ENCODE results near the gene AP2A2. TPM values are rescaled to one million over a fixed set of nuclear protein-coding genes. Genes with fewer than 3 reads are reported as not detected.
A peak's percentile ranks its signal among the peaks of the same experiment; 100 is the strongest.

AP2A2 gene
- total RNA-seq, 1 donor = 50.7 TPM

- Histone ChIP-seq H2AFZ (ENCODE audit: low read length) (no peak overlapping the region), H3K9me3 (ENCODE audit: low read depth, low read length) (no peaks in the 10 kb centered on the region), H3K27me3 (ENCODE audit: insufficient read depth, low read length) (no peaks in the 10 kb centered on the region), H3K4me3 (ENCODE audit: insufficient read depth, low read length) (no peak overlapping the region), H3K36me3 (ENCODE audit: insufficient read depth, low read length) (peaks cover 14% of the 10 kb centered on the region), H3K4me2 (ENCODE audit: insufficient read depth, low read length) (no peak overlapping the region), H3K79me2 (ENCODE audit: insufficient read depth, low read length) (peaks cover 62% of the 10 kb centered on the region), H3K27ac (ENCODE audit: low read depth, low read length) (no peak overlapping the region), H4K20me1 (ENCODE audit: insufficient read depth, low read length) (peaks cover 51% of the 10 kb centered on the region), H3K4me1 (ENCODE audit: insufficient read depth, low read length) (peaks cover 16% of the 10 kb centered on the region)
- no peak for TF ChIP-seq CTCF (IDR thresholded peaks at IDR 0.05; ENCODE audit: extremely low read depth, low read depth, low read length)
- DNase-seq (ENCODE audit: insufficient read length, low spot score, missing footprints) = peak; percentile 43
Observed at GRCh38 chr11:927871-928270, 2.2 kb downstream of the AP2A2 start.

- Histone ChIP-seq H3K36me3 (ENCODE audit: insufficient read depth, low read length) (peaks cover 14% of the 10 kb centered on the region), H3K79me2 (ENCODE audit: insufficient read depth, low read length) (peaks cover 71% of the 10 kb centered on the region), H3K4me2 (ENCODE audit: insufficient read depth, low read length) (no peak overlapping the region), H3K4me1 (ENCODE audit: insufficient read depth, low read length) (peaks cover 24% of the 10 kb centered on the region), H3K27me3 (ENCODE audit: insufficient read depth, low read length) (no peaks in the 10 kb centered on the region), H2AFZ (ENCODE audit: low read length) (no peak overlapping the region), H3K27ac (ENCODE audit: low read depth, low read length) (no peak overlapping the region), H3K4me3 (ENCODE audit: insufficient read depth, low read length) (no peak overlapping the region), H4K20me1 (ENCODE audit: insufficient read depth, low read length) (peaks cover 59% of the 10 kb centered on the region), H3K9me3 (ENCODE audit: low read depth, low read length) (no peaks in the 10 kb centered on the region)
- TF ChIP-seq CTCF (IDR thresholded peaks at IDR 0.05; ENCODE audit: extremely low read depth, low read depth, low read length) = no peak
- DNase-seq (ENCODE audit: insufficient read length, low spot score, missing footprints) = no peak
Observed at GRCh38 chr11:928786-929185, 3.1 kb downstream of the AP2A2 start.

- Histone ChIP-seq H3K27ac (ENCODE audit: low read depth, low read length) (no peak overlapping the region), H3K4me2 (ENCODE audit: insufficient read depth, low read length) (no peak overlapping the region), H3K4me1 (ENCODE audit: insufficient read depth, low read length) (peaks cover 22% of the 10 kb centered on the region), H3K79me2 (ENCODE audit: insufficient read depth, low read length) (peaks cover 77% of the 10 kb centered on the region), H3K36me3 (ENCODE audit: insufficient read depth, low read length) (peaks cover 14% of the 10 kb centered on the region), H3K9me3 (ENCODE audit: low read depth, low read length) (no peaks in the 10 kb centered on the region), H2AFZ (ENCODE audit: low read length) (no peak overlapping the region), H3K4me3 (ENCODE audit: insufficient read depth, low read length) (no peak overlapping the region), H4K20me1 (ENCODE audit: insufficient read depth, low read length) (peaks cover 65% of the 10 kb centered on the region), H3K27me3 (ENCODE audit: insufficient read depth, low read length) (no peaks in the 10 kb centered on the region)
- no peak for DNase-seq (ENCODE audit: insufficient read length, low spot score, missing footprints)
- TF ChIP-seq CTCF (IDR thresholded peaks at IDR 0.05; ENCODE audit: extremely low read depth, low read depth, low read length) = no peak
Observed at GRCh38 chr11:929405-929804, 3.7 kb downstream of the AP2A2 start.

GRCh38 chr11:931385-931784 lies 5.7 kb downstream of the AP2A2 start:
- Histone ChIP-seq H3K79me2 (ENCODE audit: insufficient read depth, low read length) (peaks cover 91% of the 10 kb centered on the region), H3K9me3 (ENCODE audit: low read depth, low read length) (no peaks in the 10 kb centered on the region), H3K4me3 (ENCODE audit: insufficient read depth, low read length) (no peak overlapping the region), H3K27me3 (ENCODE audit: insufficient read depth, low read length) (no peaks in the 10 kb centered on the region), H3K4me2 (ENCODE audit: insufficient read depth, low read length) (no peak overlapping the region), H3K36me3 (ENCODE audit: insufficient read depth, low read length) (peaks cover 14% of the 10 kb centered on the region), H2AFZ (ENCODE audit: low read length) (no peak overlapping the region), H3K4me1 (ENCODE audit: insufficient read depth, low read length) (peaks cover 22% of the 10 kb centered on the region), H3K27ac (ENCODE audit: low read depth, low read length) (no peak overlapping the region), H4K20me1 (ENCODE audit: insufficient read depth, low read length) (peaks cover 71% of the 10 kb centered on the region)
- no peak for TF ChIP-seq CTCF (IDR thresholded peaks at IDR 0.05; ENCODE audit: extremely low read depth, low read depth, low read length)
- DNase-seq (ENCODE audit: insufficient read length, low spot score, missing footprints) = no peak
